Right atrium auricular region (tissue), 2 donors: ENCODE data around the gene GAGE12J. TPM values are rescaled to one million over a fixed set of nuclear protein-coding genes. Genes with fewer than 3 reads are reported as not detected.
"Not testable (repeated sequence)": the region's sequence is repeated elsewhere in the genome, so short reads cannot be mapped to it uniquely, and the experiment has no call there.

ENCODE experiments used
- DNase-seq: peaks from one replicate; pipeline ENCODE4 v3.0.0-alpha.2; 2019; ENCODE audit warnings: low spot score
- H3K27ac ChIP-seq, 2 donors: fragments of 200-600 bp; sonication (generic); 1 replicate in 1 of 2; 2 replicates in 1 of 2; pipeline ENCODE4 v1.5.1; 2016 to 2019
- H3K27me3 ChIP-seq, 2 donors: fragments of 200-600 bp; sonication (generic); one replicate each; pipeline versions ENCODE4 v1.5.1 to v1.6.0; 2017 to 2019
- H3K36me3 ChIP-seq: fragments of 200-600 bp; sonication (generic); one replicate; pipeline ENCODE4 v1.5.1; 2016
- H3K4me1 ChIP-seq, 2 donors: fragments of 200-600 bp; sonication (generic); one replicate each; pipeline versions ENCODE4 v1.5.1 to v1.6.0; 2017 to 2019
- H3K4me3 ChIP-seq, 2 donors: fragments of 200-600 bp; sonication (generic); 1 replicate in 1 of 2; 2 replicates in 1 of 2; pipeline ENCODE4 v1.5.1; 2017 to 2019; ENCODE audit warnings: mild to moderate bottlenecking in 1 of 2, moderate library complexity in 1 of 2
- H3K9me3 ChIP-seq, 2 donors: fragments of 200-600 bp; sonication (generic); one replicate each; pipeline ENCODE4 v1.5.1; 2019
- CTCF ChIP-seq, 2 donors: fragments of 200-600 bp; sonication (generic); IDR thresholded peaks; one replicate each; pipeline ENCODE4 v1.5.1; 2019; ENCODE audit warnings: antibody characterized with exemption in 2 of 2
- total RNA-seq, 2 donors: library from RNA; depleted of rRNA; stranded (reverse); fragments of >200 nt; gene quantifications; one replicate each; pipeline ENCODE4 v1.1.0, GENCODE V29; 2016

The GAGE12J gene
- total RNA-seq, 2 donors from 2014 or later, result not detected

GRCh38 chrX:49290215-49290614, 31.6 kb upstream of the GAGE12J start:
- Histone ChIP-seq H3K27ac (no peak overlapping the region), H3K9me3 (no peaks in the 10 kb centered on the region), H3K4me1 (peaks cover 0 to 7% of the 10 kb centered on the region in 2 donors), H3K4me3 (no peak overlapping the region), H3K36me3 (no peaks in the 10 kb centered on the region), H3K27me3 (no peaks in the 10 kb centered on the region)
- no peak for TF ChIP-seq CTCF (IDR thresholded peaks at IDR 0.05)
- DNase-seq, result no peak

GRCh38 chrX:49291615-49292337, 30.1 kb upstream of the GAGE12J start:
- no peak for DNase-seq

GRCh38 chrX:49292400-49293362, 29.2 kb upstream of the GAGE12J start:
- Histone ChIP-seq H3K36me3 (no peaks in the 10 kb centered on the region), H3K4me3 (no peak overlapping the region), H3K27ac (no peak overlapping the region), H3K27me3 (no peaks in the 10 kb centered on the region), H3K4me1 (peaks cover 0 to 7% of the 10 kb centered on the region in 2 donors), H3K9me3 (no peaks in the 10 kb centered on the region)
- no peak for TF ChIP-seq CTCF (IDR thresholded peaks at IDR 0.05)
- no peak for DNase-seq

More at GRCh38 chrX:49291615-49292337, 30.1 kb upstream of the GAGE12J start:
- Histone ChIP-seq H3K36me3 (no peaks in the 10 kb centered on the region), H3K4me1 (peaks cover 0 to 7% of the 10 kb centered on the region in 2 donors), H3K9me3 (no peaks in the 10 kb centered on the region), H3K27me3 (no peaks in the 10 kb centered on the region), H3K4me3 (no peak overlapping the region), H3K27ac (no peak overlapping the region)
- TF ChIP-seq CTCF (IDR thresholded peaks at IDR 0.05), result peak; percentile 37 to 68

- not testable (repeated sequence) for H3K4me1 ChIP-seq, H3K27ac ChIP-seq, H3K9me3 ChIP-seq, H3K36me3 ChIP-seq, H3K27me3 ChIP-seq, H3K4me3 ChIP-seq, DNase-seq
Measured at GRCh38 chrX:49299293-49299692, 22.5 kb upstream of the GAGE12J start.

DNA sequence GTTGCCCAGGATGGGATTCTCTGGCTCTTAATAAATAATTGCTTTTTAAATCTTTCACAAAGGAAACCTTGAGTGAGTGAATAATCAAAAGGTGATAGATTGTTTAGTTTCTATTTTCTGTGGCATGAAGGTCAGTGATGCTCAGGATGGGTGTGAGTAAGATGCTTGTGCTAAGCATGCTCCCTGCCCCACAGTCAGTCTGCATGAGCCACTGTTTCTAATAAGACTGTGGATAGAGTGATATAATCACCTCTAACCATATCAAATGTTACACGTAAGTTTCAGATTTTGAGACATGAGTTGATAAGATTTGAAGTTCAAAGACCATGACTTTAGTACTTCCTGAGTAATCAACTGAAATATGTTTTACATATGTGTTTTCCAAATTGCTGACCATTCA, 21.1 kb upstream of the GAGE12J start:
- no peak for TF ChIP-seq CTCF (IDR thresholded peaks at IDR 0.05)
- no peaks in the 10 kb centered on the region for H3K36me3 ChIP-seq

GRCh38 chrX:49303346-49303745, 18.5 kb upstream of the GAGE12J start, which contains the start of gene GAGE10:
Gene GAGE10 (plus strand): TSS chrX:49303646. CDS start chrX:49304860, 1,214 bp downstream.
- Histone ChIP-seq H3K27ac (no peak within 1 kb of the TSS), H3K4me3 (no peak within 1 kb of the TSS), H3K9me3 (no peaks in the 10 kb centered on the region), H3K27me3 (no peaks in the 10 kb centered on the region), H3K4me1 (no peaks in the 10 kb centered on the region), H3K36me3 (no peaks in the 10 kb centered on the region)
- peak; percentile 21 for DNase-seq
- TF ChIP-seq CTCF (IDR thresholded peaks at IDR 0.05), result no peak

More for the DNA sequence above, 21.1 kb upstream of the GAGE12J start:
- H3K4me1 ChIP-seq, result no peaks in the 10 kb centered on the region
- no peak overlapping the region for H3K27ac ChIP-seq
- no peaks in the 10 kb centered on the region for H3K9me3 ChIP-seq
- H3K27me3 ChIP-seq, result no peaks in the 10 kb centered on the region
- no peak overlapping the region for H3K4me3 ChIP-seq
- DNase-seq, result no peak

DNA sequence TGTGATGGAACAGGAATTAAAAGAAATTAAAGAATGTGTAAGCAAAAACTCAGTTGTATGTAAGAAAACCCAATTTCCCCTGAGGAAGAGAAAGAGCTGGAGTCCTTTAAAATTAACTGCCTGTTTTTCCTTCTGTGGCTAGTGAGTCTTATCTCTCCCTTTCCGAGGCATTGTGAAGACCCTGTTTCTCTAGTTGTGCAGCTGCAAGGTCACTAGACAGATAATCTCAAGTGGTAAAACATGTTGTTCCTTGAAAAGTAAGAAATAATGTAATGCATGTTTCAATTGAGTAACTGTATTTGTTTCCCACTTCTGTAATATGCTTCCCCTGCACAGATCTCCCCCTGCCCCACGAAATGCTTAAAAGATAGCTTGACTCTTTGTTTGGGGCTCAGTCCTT, 14.1 kb upstream of the GAGE12J start:
- not testable (repeated sequence) for DNase-seq, H3K36me3 ChIP-seq, H3K9me3 ChIP-seq, H3K27ac ChIP-seq, H3K4me3 ChIP-seq, H3K27me3 ChIP-seq, H3K4me1 ChIP-seq
